ENCODE results near the gene SLC6A12. TPM values are rescaled to one million over a fixed set of nuclear protein-coding genes. Genes with fewer than 3 reads are reported as not detected.

SLC6A12 gene
- total RNA-seq, 1 experiment from 2014 or later: not detected

- BruUV-seq (replicated peaks): no TSS peak
- ChIA-PET POLR2A (ENCODE audit: unreplicated experiment) (no interaction called here), CTCF (no interaction called here)
- no peaks in the 10 kb centered on the region for H3K9me2 ChIP-seq (replicated peaks; ENCODE audit: low read length)
- no peak for ATAC-seq
- no peak overlapping the region for H3K4me2 ChIP-seq (ENCODE audit: low read length)
- DNase-seq: no peak
- no peaks in the 10 kb centered on the region for H3K27me3 ChIP-seq (ENCODE audit: low read length)
- no peaks in the 10 kb centered on the region for H3K4me1 ChIP-seq (ENCODE audit: insufficient read depth, low read length)
- no peak overlapping the region for H3K4me3 ChIP-seq (ENCODE audit: low read length)
- TF ChIP-seq CTCF (conservative IDR thresholded peaks at IDR 0.05; ENCODE audit: low read depth, low read length) (no peak), EZH2phosphoT487 (IDR thresholded peaks at IDR 0.05; ENCODE audit: borderline replicate concordance, low read length) (no peak), EZH2 (IDR thresholded peaks at IDR 0.05; ENCODE audit: low read length, unreplicated experiment) (no peak)
- H3F3A ChIP-seq (ENCODE audit: low read length, unreplicated experiment): no peaks in the 10 kb centered on the region
- H3K36me3 ChIP-seq (ENCODE audit: low read depth, low read length): no peaks in the 10 kb centered on the region
- intact Hi-C loops (cut with micrococcal nuclease): no loop called here
- no peaks in the 10 kb centered on the region for H3K79me2 ChIP-seq (ENCODE audit: low read length)
- no peaks in the 10 kb centered on the region for H4K20me1 ChIP-seq (ENCODE audit: low read length)
- no peaks in the 10 kb centered on the region for H3K9me3 ChIP-seq (ENCODE audit: low read length)
- no peak overlapping the region for H2AFZ ChIP-seq (ENCODE audit: low read length)
- H3K27ac ChIP-seq (ENCODE audit: low read length): no peak overlapping the region
- H3K9ac ChIP-seq (ENCODE audit: low read length): no peak overlapping the region
Measured at GRCh38 chr12:166425-167075, 47.4 kb downstream of the SLC6A12 start.

- POLR2A ChIA-PET (ENCODE audit: unreplicated experiment): no interaction called here
Measured at GRCh38 chr12:165862-166368, 48.0 kb downstream of the SLC6A12 start.

More at GRCh38 chr12:165862-166368, 48.0 kb downstream of the SLC6A12 start:
- Histone ChIP-seq H3K9ac (ENCODE audit: low read length) (no peak overlapping the region), H3K4me1 (ENCODE audit: insufficient read depth, low read length) (no peaks in the 10 kb centered on the region), H3K9me3 (ENCODE audit: low read length) (no peaks in the 10 kb centered on the region), H3K79me2 (ENCODE audit: low read length) (no peaks in the 10 kb centered on the region), H4K20me1 (ENCODE audit: low read length) (no peaks in the 10 kb centered on the region), H3F3A (ENCODE audit: low read length, unreplicated experiment) (no peaks in the 10 kb centered on the region), H3K27ac (ENCODE audit: low read length) (no peak overlapping the region), H3K27me3 (ENCODE audit: low read length) (0 out of 2 replicates have a peak, but pooled peaks cover 3% of the 10 kb centered on the region), H3K4me2 (ENCODE audit: low read length) (no peak overlapping the region), H3K4me3 (ENCODE audit: low read length) (no peak overlapping the region), H2AFZ (ENCODE audit: low read length) (no peak overlapping the region), H3K9me2 (replicated peaks; ENCODE audit: low read length) (no peaks in the 10 kb centered on the region), H3K36me3 (ENCODE audit: low read depth, low read length) (no peaks in the 10 kb centered on the region)
- no peak for TF ChIP-seq EZH2 (IDR thresholded peaks at IDR 0.05; ENCODE audit: low read length, unreplicated experiment)
- TF ChIP-seq CTCF (conservative IDR thresholded peaks at IDR 0.05; ENCODE audit: low read depth, low read length): no peak
- no peak for TF ChIP-seq EZH2phosphoT487 (IDR thresholded peaks at IDR 0.05; ENCODE audit: borderline replicate concordance, low read length)
- ATAC-seq: no peak
- BruUV-seq (replicated peaks): no TSS peak
- no peak for DNase-seq
- CTCF ChIA-PET: no interaction called here
- intact Hi-C loops (cut with micrococcal nuclease): no loop called here
